Tibial nerve (tissue), 4 donors: ENCODE results near the gene NFATC1.

ENCODE experiments used
- EP300 ChIP-seq, 2 donors: sonication (generic); formaldehyde crosslinking; IDR thresholded peaks; one replicate each; pipeline ENCODE4 v1.6.1; 2017; ENCODE audit warnings: antibody characterized with exemption in 2 of 2, mild to moderate bottlenecking in 1 of 2
- POLR2A ChIP-seq, 2 donors: fragments of 450-650 bp; IDR thresholded peaks; one replicate each; pipeline ENCODE4 v1.6.1; 2017; ENCODE audit warnings: antibody characterized with exemption in 2 of 2, mild to moderate bottlenecking in 2 of 2, moderate library complexity in 2 of 2
- TF ChIP-seq, protein P1 (sequence below), 5 experiments: fragments of 200-600 bp in 3 of 5; fragments of 450-650 bp in 2 of 5; sonication (generic) in 3 of 5; IDR thresholded peaks; one replicate each; pipeline ENCODE4 v1.5.1; 2016 to 2019; ENCODE audit warnings: antibody characterized with exemption in 5 of 5, mild to moderate bottlenecking in 3 of 5, moderate library complexity in 2 of 5

DNA sequence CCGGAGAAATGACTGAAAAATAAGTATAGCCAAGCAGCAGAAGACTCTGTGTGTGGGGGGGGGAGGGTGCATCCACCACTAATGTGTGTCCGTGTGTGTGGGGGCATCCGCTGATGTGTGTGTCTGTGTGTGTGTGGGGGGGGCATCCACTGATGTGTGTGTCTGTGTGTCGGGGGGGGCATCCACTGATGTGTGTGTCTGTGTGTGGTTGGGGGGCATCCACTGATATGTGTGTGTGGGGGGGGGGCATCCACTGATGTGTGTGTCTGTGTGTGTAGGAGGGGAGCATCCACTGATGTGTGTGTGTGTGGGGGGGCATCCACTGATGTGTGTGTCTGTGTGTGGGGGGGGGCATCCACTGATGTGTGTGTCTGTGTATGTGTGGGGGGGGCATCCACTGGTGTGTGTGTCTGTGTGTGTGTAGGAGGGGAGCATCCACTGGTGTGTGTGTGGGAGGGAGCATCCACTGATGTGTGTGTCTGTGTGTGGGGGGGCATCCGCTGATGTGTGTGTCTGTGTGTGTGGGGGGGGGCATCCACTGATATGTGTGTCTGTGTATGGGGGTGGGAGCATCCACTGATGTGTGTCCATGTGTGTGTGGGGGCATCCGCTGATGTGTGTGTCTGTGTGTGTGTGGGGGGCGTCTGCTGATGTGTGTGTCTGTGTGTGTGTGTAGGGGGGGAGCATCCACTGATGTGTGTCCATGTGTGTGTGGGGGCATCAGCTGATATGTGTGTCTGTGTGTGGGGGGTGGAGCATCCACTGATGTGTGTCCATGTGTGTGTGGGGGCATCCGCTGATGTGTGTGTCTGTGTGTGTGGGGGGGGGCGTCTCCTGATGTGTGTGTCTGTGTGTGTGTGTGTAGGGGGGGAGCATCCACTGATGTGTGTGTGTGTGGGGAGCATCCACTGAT, 125.0 kb downstream of the NFATC1 start:
- TF ChIP-seq, protein P1, sequence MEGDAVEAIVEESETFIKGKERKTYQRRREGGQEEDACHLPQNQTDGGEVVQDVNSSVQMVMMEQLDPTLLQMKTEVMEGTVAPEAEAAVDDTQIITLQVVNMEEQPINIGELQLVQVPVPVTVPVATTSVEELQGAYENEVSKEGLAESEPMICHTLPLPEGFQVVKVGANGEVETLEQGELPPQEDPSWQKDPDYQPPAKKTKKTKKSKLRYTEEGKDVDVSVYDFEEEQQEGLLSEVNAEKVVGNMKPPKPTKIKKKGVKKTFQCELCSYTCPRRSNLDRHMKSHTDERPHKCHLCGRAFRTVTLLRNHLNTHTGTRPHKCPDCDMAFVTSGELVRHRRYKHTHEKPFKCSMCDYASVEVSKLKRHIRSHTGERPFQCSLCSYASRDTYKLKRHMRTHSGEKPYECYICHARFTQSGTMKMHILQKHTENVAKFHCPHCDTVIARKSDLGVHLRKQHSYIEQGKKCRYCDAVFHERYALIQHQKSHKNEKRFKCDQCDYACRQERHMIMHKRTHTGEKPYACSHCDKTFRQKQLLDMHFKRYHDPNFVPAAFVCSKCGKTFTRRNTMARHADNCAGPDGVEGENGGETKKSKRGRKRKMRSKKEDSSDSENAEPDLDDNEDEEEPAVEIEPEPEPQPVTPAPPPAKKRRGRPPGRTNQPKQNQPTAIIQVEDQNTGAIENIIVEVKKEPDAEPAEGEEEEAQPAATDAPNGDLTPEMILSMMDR (IDR thresholded peaks at IDR 0.05), result no peak
- TF ChIP-seq POLR2A (IDR thresholded peaks at IDR 0.05) (no peak), EP300 (IDR thresholded peaks at IDR 0.05) (no peak)
